T-helper 2 cell (primary cell): ENCODE data around the gene HSPB6.
"Not testable (repeated sequence)": the region's sequence is repeated elsewhere in the genome, so short reads cannot be mapped to it uniquely, and the experiment has no call there.

ENCODE experiments used
- DNase-seq, 5 experiments: peaks; one replicate each; pipeline versions ENCODE4 v3.0.0 to v3.0.0-alpha.2; 2012 to 2022
- total RNA-seq, 2 donors: gene quantifications; one replicate each; lab custom pipeline; 2026; lab: John Stamatoyannopoulos, UW

Gene HSPB6
- total RNA-seq, result 0 reads per million in 2 donors

GRCh38 chr19:35756377-35757230, at the start of gene HSPB6:
Gene HSPB6, minus strand, starts transcription at chr19:35757029. Its CDS starts 21 bp downstream, at chr19:35757008.
- DNase-seq, result no peak

DNA sequence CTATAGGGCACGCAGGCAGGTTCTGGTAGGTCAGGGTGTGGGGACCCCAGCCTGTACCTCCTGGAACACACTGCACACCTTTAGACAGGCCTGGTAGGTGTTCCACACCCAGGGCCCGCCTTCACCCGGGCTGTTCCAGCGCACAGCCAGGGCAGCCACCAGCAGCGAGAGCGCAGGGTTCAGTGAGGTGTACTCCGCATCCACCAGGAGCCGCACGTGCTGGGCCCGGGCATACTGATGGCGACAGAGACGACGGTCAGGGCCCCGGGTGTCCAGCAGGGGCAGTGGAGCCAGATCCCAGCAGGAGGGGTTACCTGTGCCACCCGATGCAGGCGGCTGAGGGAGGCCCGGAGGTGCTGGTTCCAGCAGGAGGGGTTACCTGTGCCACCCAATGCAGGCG, 49.8 kb upstream of the HSPB6 start:
- no peak for DNase-seq

GRCh38 chr19:35805526-35806102, 48.8 kb upstream of the HSPB6 start:
- DNase-seq, result no peak

DNA sequence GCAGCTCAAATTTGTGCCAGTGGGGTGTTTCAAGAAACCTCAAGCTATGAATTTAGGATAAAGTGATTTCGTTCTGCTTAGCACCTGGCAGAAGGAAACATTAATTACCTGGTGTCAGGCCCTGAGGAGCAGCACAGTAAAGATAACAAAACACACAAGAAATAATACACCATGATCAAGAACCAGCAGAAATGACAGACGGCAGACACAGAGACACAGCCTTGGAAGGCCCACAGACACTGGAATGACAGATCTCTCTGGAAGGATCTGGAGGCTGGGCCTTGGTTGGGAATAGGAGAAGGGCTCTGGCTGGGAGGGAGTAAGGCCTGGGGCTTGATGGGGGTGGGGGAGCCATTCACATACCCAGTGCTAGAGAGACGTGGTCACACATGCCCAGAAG, 45.0 kb upstream of the HSPB6 start:
- no peak for DNase-seq

- DNase-seq, result no peak
Observed at GRCh38 chr19:35797663-35798062, 40.8 kb upstream of the HSPB6 start.

- DNase-seq, result no peak
Observed at GRCh38 chr19:35796645-35797542, 40.1 kb upstream of the HSPB6 start.

- DNase-seq, result not testable (repeated sequence)
Observed at GRCh38 chr19:35795564-35795963, 38.7 kb upstream of the HSPB6 start.

- no peak for DNase-seq
Observed at GRCh38 chr19:35793381-35794165, 36.7 kb upstream of the HSPB6 start.

DNA sequence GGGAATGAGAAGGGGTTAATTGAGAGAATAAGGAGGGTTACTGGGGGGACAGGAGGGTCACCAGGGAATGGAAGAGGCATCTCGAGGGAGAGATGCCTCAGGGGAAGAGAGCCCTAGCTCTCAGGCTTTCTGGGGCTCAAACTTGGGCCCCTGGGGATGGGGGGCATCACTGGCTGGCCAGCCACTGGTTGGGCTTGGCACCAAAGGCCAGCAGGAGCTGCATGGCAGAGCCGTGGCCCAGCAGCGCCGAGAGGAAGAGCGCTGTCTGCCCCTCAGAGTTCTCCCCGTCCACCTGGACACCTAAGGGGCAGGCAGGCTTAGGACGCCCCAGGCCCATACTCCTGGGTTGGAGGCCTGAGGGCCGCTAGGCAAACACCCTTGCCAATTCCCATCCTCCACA, 36.1 kb upstream of the HSPB6 start:
- DNase-seq, result no peak

- DNase-seq, result no peak
Observed at GRCh38 chr19:35792312-35792711, 35.5 kb upstream of the HSPB6 start.

GRCh38 chr19:35791814-35792279, 35.0 kb upstream of the HSPB6 start:
- no peak for DNase-seq

GRCh38 chr19:35790981-35791813, 34.4 kb upstream of the HSPB6 start:
- DNase-seq, result peak in 1 of 5 experiments; percentile 31

- no peak for DNase-seq
Observed at GRCh38 chr19:35789978-35790944, 33.4 kb upstream of the HSPB6 start.

DNA sequence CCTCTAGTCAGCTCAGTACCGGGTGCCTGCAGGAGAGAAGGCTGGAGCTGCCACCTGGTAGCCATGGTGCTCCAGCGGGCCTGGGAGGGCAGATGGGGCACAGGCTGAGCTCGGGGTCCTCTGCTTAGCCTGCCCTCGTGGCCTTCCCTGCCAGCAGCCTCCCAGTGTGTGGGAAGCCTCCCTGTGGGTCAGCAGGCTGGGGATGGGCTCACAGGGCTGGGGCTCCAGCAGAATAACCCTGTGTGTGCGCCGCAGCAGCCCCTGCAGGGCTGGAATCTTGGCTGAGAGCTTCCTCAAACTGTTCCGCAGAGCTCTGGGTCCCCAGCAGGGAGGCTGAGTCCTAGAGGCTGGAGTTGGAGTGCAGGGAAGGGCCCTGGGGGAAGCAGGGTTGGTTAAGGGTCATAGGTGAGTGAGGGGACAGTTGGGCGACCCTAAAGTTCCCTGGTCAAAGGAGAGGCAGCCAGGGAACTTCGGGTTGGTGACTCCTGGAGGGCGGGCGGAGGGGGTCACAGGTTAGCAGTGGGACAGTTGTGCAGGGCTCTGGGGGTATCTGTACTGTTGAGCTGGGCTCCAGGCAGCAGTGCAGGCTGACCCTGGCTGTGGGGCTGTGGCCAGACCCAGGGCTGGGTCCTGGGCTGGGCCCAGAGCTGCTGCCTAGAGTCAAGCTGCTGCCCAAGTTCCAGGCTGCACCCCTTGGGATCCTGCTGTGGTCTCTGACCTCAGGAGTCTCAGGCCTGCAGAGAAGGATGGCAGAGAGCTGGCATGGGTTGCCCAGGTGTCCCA, 32.6 kb upstream of the HSPB6 start:
- DNase-seq, result no peak

GRCh38 chr19:35788205-35788960, 31.6 kb upstream of the HSPB6 start:
- DNase-seq, result no peak

GRCh38 chr19:35787227-35787799, 30.5 kb upstream of the HSPB6 start:
- no peak for DNase-seq

DNA sequence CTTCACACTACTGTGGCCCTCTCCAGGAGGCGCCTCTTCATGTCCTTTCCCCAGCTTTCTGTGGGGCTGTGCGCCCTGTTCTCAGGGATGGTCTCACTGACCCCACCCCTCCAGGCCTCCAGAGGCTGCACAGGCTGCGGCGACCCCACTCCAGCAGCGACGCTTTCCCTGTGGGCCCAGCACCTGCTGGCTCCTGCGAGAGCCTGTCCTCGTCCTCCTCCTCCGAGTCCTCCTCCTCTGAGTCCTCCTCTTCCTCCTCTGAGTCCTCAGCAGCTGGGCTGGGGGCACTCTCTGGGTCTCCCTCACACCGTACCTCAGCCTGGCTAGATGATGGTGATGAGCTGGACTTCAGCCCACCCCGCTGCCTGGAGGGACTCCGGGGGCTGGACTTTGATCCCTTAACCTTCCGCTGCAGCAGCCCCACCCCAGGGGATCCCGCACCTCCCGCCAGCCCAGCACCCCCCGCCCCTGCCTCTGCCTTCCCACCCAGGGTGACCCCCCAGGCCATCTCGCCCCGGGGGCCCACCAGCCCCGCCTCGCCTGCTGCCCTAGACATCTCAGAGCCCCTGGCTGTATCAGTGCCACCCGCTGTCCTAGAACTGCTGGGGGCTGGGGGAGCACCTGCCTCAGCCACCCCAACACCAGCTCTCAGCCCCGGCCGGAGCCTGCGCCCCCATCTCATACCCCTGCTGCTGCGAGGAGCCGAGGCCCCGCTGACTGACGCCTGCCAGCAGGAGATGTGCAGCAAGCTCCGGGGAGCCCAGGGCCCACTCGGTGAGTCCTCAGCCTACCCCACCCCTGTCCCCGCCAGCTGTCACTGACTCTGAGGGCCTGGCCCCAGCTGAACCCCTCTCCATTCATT, 29.7 kb upstream of the HSPB6 start:
- DNase-seq, result no peak
